HEK293T (cell line): Measurements from ENCODE around the gene AMH.
"Not testable (repeated sequence)": the region's sequence is repeated elsewhere in the genome, so short reads cannot be mapped to it uniquely, and the experiment has no call there.

ENCODE experiments used
- CTCF ChIA-PET: fragments of 350-600 bp; formaldehyde crosslinking; extraction: SDS; loops from one replicate; lab custom pipeline; 2021; ENCODE audit warnings: antibody characterized with exemption, inconsistent platforms; lab: Yijun Ruan, JAX
- POLR2A ChIA-PET: fragments of 350-600 bp; formaldehyde crosslinking; extraction: SDS; loops from one replicate; lab custom pipeline; 2020; ENCODE audit warnings: antibody characterized with exemption, inconsistent platforms; lab: Yijun Ruan, JAX
- DNase-seq: peaks from one replicate; pipeline ENCODE4 v3.0.0; 2012; ENCODE audit warnings: mixed read lengths; ENCODE audit errors: extremely low spot score
- ARNT ChIP-seq: fragments of 450-650 bp; IDR thresholded peaks from 2 replicates; pipeline ENCODE4 v1.6.1; 2017; ENCODE audit warnings: mild to moderate bottlenecking
- BHLHE40 ChIP-seq: fragments of 450-650 bp; IDR thresholded peaks from 2 replicates; pipeline ENCODE4 v1.6.1; 2016; ENCODE audit warnings: mild to moderate bottlenecking, moderate library complexity, borderline replicate concordance
- CTBP1 ChIP-seq: fragments of 450-650 bp; IDR thresholded peaks from 2 replicates; pipeline ENCODE4 v1.6.1; 2016; ENCODE audit warnings: borderline replicate concordance
- ELF4 ChIP-seq: fragments of 450-650 bp; IDR thresholded peaks from 2 replicates; pipeline ENCODE4 v1.6.1; 2017; ENCODE audit warnings: antibody characterized with exemption
- FOXA1 ChIP-seq: fragments of 450-650 bp; IDR thresholded peaks from 2 replicates; pipeline ENCODE4 v1.6.1; 2016; ENCODE audit warnings: mild to moderate bottlenecking
- FOXK2 ChIP-seq: fragments of 450-650 bp; IDR thresholded peaks from 2 replicates; pipeline ENCODE4 v1.6.1; 2016; ENCODE audit warnings: mild to moderate bottlenecking
- FOXM1 ChIP-seq: fragments of 450-650 bp; IDR thresholded peaks from 2 replicates; pipeline ENCODE4 v1.6.1; 2017; ENCODE audit warnings: mild to moderate bottlenecking, borderline replicate concordance
- HDGF ChIP-seq: fragments of 450-650 bp; IDR thresholded peaks from 2 replicates; pipeline ENCODE4 v1.6.1; 2017; ENCODE audit warnings: antibody characterized with exemption, borderline replicate concordance
- L3MBTL2 ChIP-seq: fragments of 450-650 bp; conservative IDR thresholded peaks from 2 replicates; pipeline ENCODE4 v1.6.1; 2016; ENCODE audit warnings: mild to moderate bottlenecking
- LEF1 ChIP-seq: fragments of 450-650 bp; IDR thresholded peaks from 2 replicates; pipeline ENCODE4 v1.6.1; 2017; ENCODE audit warnings: mild to moderate bottlenecking, borderline replicate concordance
- PKNOX1 ChIP-seq: fragments of 450-650 bp; IDR thresholded peaks from 2 replicates; pipeline ENCODE4 v1.6.1; 2016
- SP1 ChIP-seq: fragments of 450-650 bp; IDR thresholded peaks from 2 replicates; pipeline ENCODE4 v1.6.1; 2017
- SUZ12 ChIP-seq: fragments of 450-650 bp; IDR thresholded peaks from 2 replicates; pipeline ENCODE4 v1.6.1; 2016; ENCODE audit warnings: mild to moderate bottlenecking
- TARDBP ChIP-seq: fragments of 450-650 bp; IDR thresholded peaks from 2 replicates; pipeline ENCODE4 v1.6.1; 2016
- ZNF384 ChIP-seq: fragments of 450-650 bp; IDR thresholded peaks from 2 replicates; pipeline ENCODE4 v1.6.1; 2016

The AMH gene

GRCh38 chr19:2278459-2279158 is 29.5 kb downstream of the AMH start:
- no peak for TF ChIP-seq SUZ12
- TF ChIP-seq FOXA1 = no peak
- no peak for TF ChIP-seq LEF1
- no peak for TF ChIP-seq BHLHE40
- TF ChIP-seq CTBP1 = no peak
- no peak for TF ChIP-seq ZNF384
- no peak for TF ChIP-seq SP1
- TF ChIP-seq HDGF = no peak
- TF ChIP-seq ARNT = no peak
- DNase-seq = no peak
- ChIA-PET POLR2A (no interaction called here), CTCF (no interaction called here)

DNA sequence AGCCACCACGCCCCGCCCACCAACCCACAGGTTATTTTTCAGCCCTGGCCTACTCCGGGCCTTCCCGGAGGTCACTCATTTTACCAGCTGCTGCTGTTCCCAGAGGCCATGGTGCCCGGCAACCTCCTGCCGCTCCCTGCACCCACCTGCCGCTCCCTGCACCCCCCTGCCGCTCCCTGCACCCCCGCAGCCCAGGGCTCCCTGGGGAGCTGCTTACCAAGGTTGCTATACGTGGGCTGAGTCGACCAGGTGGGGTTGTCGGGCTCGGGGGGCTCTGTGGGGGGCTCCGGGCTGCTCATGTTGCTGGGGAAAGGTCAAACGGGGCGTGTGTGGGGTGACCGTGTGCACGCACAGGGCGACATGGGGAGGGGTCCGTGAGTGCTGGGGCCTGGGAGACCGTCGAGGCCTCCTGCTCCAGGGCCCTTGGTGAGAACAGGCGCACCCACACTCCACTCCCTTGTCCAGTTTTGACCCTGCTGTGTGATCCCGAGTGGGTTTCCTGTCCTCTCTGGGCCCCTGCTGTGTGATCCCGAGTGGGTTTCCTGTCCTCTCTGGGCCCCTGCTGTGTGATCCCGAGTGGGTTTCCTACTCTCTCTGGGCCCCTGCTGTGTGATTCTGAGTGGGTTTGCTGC is 31.6 kb downstream of the AMH start:
- DNase-seq = no peak
- no peak for TF ChIP-seq ZNF384
- no peak for TF ChIP-seq ELF4
- TF ChIP-seq PKNOX1 = no peak
- no peak for TF ChIP-seq CTBP1
- ChIA-PET CTCF (no interaction called here), POLR2A (interaction anchor here (1.0 kb wide), 1 partner anchor 195 kb away, joined by 3 read pairs; the partner anchor contains the start of gene GADD45B)

DNA sequence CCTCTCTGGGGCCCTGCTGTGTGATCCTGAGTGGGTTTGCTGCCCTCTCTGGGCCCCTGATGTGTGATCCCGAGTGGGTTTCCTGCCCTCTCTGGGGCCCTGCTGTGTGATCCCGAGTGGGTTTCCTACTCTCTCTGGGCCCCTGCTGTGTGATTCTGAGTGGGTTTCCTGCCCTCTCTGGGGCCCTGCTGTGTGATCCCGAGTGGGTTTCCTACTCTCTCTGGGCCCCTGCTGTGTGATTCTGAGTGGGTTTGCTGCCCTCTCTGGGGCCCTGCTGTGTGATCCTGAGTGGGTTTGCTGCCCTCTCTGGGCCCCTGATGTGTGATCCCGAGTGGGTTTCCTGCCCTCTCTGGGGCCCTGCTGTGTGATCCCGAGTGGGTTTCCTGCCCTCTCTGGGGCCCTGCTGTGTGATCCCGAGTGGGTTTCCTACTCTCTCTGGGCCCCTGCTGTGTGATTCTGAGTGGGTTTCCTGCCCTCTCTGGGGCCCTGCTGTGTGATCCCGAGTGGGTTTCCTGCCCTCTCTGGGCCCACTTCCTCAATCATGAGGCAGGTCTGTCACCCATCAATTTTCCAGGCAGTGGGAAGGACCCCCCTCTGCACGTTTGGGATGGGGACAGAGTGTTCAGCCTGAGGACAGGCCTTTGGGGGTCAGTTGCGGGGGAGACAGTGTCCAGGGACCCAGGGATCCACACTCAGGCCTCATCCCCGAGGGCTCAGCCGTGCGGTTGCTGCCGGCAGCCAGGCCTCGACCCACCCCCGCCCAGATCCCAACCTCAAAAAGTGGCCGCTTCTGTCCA is 32.3 kb downstream of the AMH start:
- CTCF ChIA-PET, POLR2A ChIA-PET, DNase-seq: not testable (repeated sequence)

- ChIA-PET CTCF (no interaction called here), POLR2A (no interaction called here)
- no peak for TF ChIP-seq CTBP1
- no peak for TF ChIP-seq HDGF
- no peak for TF ChIP-seq BHLHE40
- TF ChIP-seq SUZ12 = no peak
- TF ChIP-seq FOXA1 = no peak
- TF ChIP-seq L3MBTL2 = no peak
- no peak for TF ChIP-seq PKNOX1
- no peak for DNase-seq
These were observed 33.1 kb downstream of the AMH start, which contains the start of gene PEAK3 for GRCh38 chr19:2282062-2282861. PEAK3 (minus strand) TSS chr19:2282175; CDS start chr19:2280931, 1,244 bp downstream.

GRCh38 chr19:2282862-2283237 is 33.7 kb downstream of the AMH start:
- DNase-seq = no peak
- ChIA-PET CTCF (no interaction called here), POLR2A (no interaction called here)
- no peak for TF ChIP-seq FOXK2
- no peak for TF ChIP-seq HDGF
- no peak for TF ChIP-seq SUZ12
- TF ChIP-seq LEF1 = no peak

- ChIA-PET CTCF (no interaction called here), POLR2A (no interaction called here)
- no peak for DNase-seq
- TF ChIP-seq ELF4 = no peak
- TF ChIP-seq LEF1 = no peak
- TF ChIP-seq FOXM1 = no peak
- no peak for TF ChIP-seq TARDBP
- TF ChIP-seq ZNF384 = peak; percentile 77
- no peak for TF ChIP-seq SUZ12
- no peak for TF ChIP-seq FOXK2
- no peak for TF ChIP-seq CTBP1
These were observed 34.8 kb downstream of the AMH start for GRCh38 chr19:2283835-2284507.
